GM23338 (cell line): ENCODE measurements around the gene SPART. TPM values are rescaled to one million over a fixed set of nuclear protein-coding genes. Genes with fewer than 3 reads are reported as not detected.
A peak's percentile ranks its signal among the peaks of the same experiment; 100 is the strongest.

Experiments
- ATAC-seq: fragments of 200-7000 bp; cut with Tn5 transposase; 3 replicates; pipeline ENCODE4 v1.9.1; 2020
- DNase-seq: peaks from one replicate; pipeline ENCODE4 v3.0.0-alpha.2; 2015; ENCODE audit warnings: low spot score
- H2AFZ ChIP-seq: fragments of 200-600 bp; sonication (generic); 2 replicates; pipeline ENCODE4 v1.8.0; 2016; ENCODE audit warnings: antibody characterized with exemption, mild to moderate bottlenecking, moderate library complexity
- H3F3A ChIP-seq: fragments of 200-600 bp; sonication (generic); replicated peaks from 2 replicates; pipeline ENCODE4 v1.8.0; 2017; ENCODE audit warnings: antibody characterized with exemption, mixed run types, low read depth
- H3K27ac ChIP-seq: fragments of 200-600 bp; sonication (generic); 2 replicates; pipeline ENCODE4 v1.6.1; 2016; ENCODE audit warnings: low read depth
- H3K27me3 ChIP-seq: fragments of 200-600 bp; sonication (generic); 2 replicates; pipeline ENCODE4 v1.8.0; 2016; ENCODE audit warnings: mild to moderate bottlenecking, mixed run types, moderate library complexity; ENCODE audit not compliant: insufficient read depth
- H3K36me3 ChIP-seq: fragments of 200-600 bp; sonication (generic); 2 replicates; pipeline ENCODE4 v1.8.0; 2016; ENCODE audit warnings: mild to moderate bottlenecking; ENCODE audit not compliant: insufficient read depth
- H3K4me1 ChIP-seq: fragments of 200-600 bp; sonication (generic); 2 replicates; pipeline ENCODE4 v1.8.0; 2016; ENCODE audit warnings: mild to moderate bottlenecking, moderate library complexity; ENCODE audit not compliant: insufficient read depth
- H3K4me2 ChIP-seq: fragments of 200-600 bp; sonication (generic); 2 replicates; pipeline ENCODE4 v1.7.1; 2017; ENCODE audit warnings: mixed run types
- H3K4me3 ChIP-seq: fragments of 200-600 bp; sonication (generic); 2 replicates; pipeline ENCODE4 v1.6.1; 2016; ENCODE audit warnings: mixed run types
- H3K79me2 ChIP-seq: fragments of 200-600 bp; sonication (generic); replicated peaks from 2 replicates; pipeline ENCODE4 v1.8.0; 2017; ENCODE audit warnings: mild to moderate bottlenecking; ENCODE audit not compliant: insufficient read depth
- H3K9me2 ChIP-seq: fragments of 200-600 bp; sonication (generic); 2 replicates; pipeline ENCODE4 v1.8.0; 2017; ENCODE audit not compliant: insufficient read depth
- H4K20me1 ChIP-seq: fragments of 200-600 bp; sonication (generic); replicated peaks from 2 replicates; pipeline ENCODE4 v1.8.0; 2017; ENCODE audit warnings: mild to moderate bottlenecking; ENCODE audit not compliant: insufficient read depth
- H3K27ac Mint-ChIP-seq: 2 replicates; pipeline ENCODE4 v1.8.0; 2020; ENCODE audit warnings: inconsistent platforms, mild to moderate bottlenecking, moderate library complexity, mixed read lengths
- H3K27me3 Mint-ChIP-seq: 3 replicates; pipeline ENCODE4 v1.8.0; 2022; ENCODE audit warnings: low read depth, mild to moderate bottlenecking, moderate library complexity, mixed read lengths, inconsistent platforms; ENCODE audit not compliant: insufficient read depth, poor library complexity
- H3K36me3 Mint-ChIP-seq: 3 replicates; pipeline ENCODE4 v1.8.0; 2021; ENCODE audit warnings: low read depth, mild to moderate bottlenecking, inconsistent platforms, moderate library complexity, mixed read lengths
- H3K4me1 Mint-ChIP-seq: 3 replicates; pipeline ENCODE4 v1.8.0; 2020; ENCODE audit warnings: mild to moderate bottlenecking, inconsistent platforms, mixed read lengths
- H3K4me3 Mint-ChIP-seq: 3 replicates; pipeline ENCODE4 v1.8.0; 2021; ENCODE audit warnings: moderate library complexity, mild to moderate bottlenecking, inconsistent platforms, mixed read lengths
- H3K9me3 Mint-ChIP-seq: 3 replicates; pipeline ENCODE4 v1.8.0; 2020; ENCODE audit warnings: moderate library complexity, mild to moderate bottlenecking, inconsistent platforms, mixed read lengths
- JUNB ChIP-seq: IDR thresholded peaks from one replicate; pipeline ENCODE4 v1.6.1; 2016; ENCODE audit warnings: antibody characterized with exemption; ENCODE audit not compliant: unreplicated experiment
- NANOG ChIP-seq: IDR thresholded peaks from 2 replicates; pipeline ENCODE4 v1.6.1; 2016; ENCODE audit warnings: antibody characterized with exemption, borderline replicate concordance
- POLR2AphosphoS5 ChIP-seq: IDR thresholded peaks from 2 replicates; pipeline ENCODE4 v1.6.1; 2016; ENCODE audit warnings: antibody characterized with exemption, low read depth
- ZNF114 ChIP-seq: fragments of 250-450 bp; sonication (Bioruptor Pico); IDR thresholded peaks from 2 replicates; pipeline ENCODE4 v1.5.0; 2020; ENCODE audit warnings: mild to moderate bottlenecking, moderate library complexity
- ZNF331 ChIP-seq: fragments of 250-450 bp; sonication (Bioruptor Pico); IDR thresholded peaks from 2 replicates; pipeline ENCODE4 v1.5.0; 2020; ENCODE audit warnings: low read depth, mild to moderate bottlenecking, moderate library complexity
- polyA plus RNA-seq: library from polyadenylated mRNA; unstranded; fragments of >200 nt; fragmentation: Nextera tagmentation; extraction: Ambion mirVana; gene quantifications from 2 replicates; pipeline ENCODE4 v1.2.1, GENCODE V29; 2016
- total RNA-seq: library from RNA; depleted of rRNA; stranded (reverse); fragments of >200 nt; shearing (Covaris generic); gene quantifications from 2 replicates; pipeline ENCODE4 v1.2.3, GENCODE V29; 2014
- TF ChIP-seq, protein P1 (sequence below): IDR thresholded peaks from one replicate; pipeline ENCODE4 v1.6.1; 2018; ENCODE audit warnings: antibody characterized with exemption; ENCODE audit not compliant: unreplicated experiment
- TF ChIP-seq, protein P2 (sequence below): IDR thresholded peaks from 2 replicates; pipeline ENCODE4 v1.6.1; 2016; ENCODE audit warnings: antibody characterized with exemption
- TF ChIP-seq, protein P3 (sequence below): fragments of 250-450 bp; sonication (Bioruptor Pico); IDR thresholded peaks from 2 replicates; pipeline ENCODE4 v1.5.0; 2020; ENCODE audit warnings: mild to moderate bottlenecking, moderate library complexity

Gene SPART
- total and polyA plus RNA-seq, 2 experiments from 2014 or later: 109 to 116 TPM

DNA sequence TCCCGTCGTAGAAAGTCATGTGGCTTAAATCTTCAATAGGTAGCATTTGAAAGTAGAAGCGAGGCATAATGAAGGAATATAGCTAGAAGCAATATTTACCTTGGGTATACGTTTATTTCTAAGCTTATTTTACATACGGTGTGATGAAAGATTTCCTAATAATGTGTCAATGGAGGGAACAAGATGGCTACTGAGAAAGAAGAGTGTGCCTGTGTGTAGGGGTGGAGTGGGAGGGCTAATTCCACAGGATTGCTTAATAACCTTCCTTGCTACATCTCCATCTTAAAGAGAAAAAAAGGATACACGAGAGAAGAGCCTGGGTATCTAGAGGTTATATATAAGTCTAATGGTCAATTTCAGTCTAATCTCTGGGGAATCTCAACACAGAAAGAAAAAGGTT, 2.0 kb downstream of the SPART start (continued):
- TF ChIP-seq, protein P1, sequence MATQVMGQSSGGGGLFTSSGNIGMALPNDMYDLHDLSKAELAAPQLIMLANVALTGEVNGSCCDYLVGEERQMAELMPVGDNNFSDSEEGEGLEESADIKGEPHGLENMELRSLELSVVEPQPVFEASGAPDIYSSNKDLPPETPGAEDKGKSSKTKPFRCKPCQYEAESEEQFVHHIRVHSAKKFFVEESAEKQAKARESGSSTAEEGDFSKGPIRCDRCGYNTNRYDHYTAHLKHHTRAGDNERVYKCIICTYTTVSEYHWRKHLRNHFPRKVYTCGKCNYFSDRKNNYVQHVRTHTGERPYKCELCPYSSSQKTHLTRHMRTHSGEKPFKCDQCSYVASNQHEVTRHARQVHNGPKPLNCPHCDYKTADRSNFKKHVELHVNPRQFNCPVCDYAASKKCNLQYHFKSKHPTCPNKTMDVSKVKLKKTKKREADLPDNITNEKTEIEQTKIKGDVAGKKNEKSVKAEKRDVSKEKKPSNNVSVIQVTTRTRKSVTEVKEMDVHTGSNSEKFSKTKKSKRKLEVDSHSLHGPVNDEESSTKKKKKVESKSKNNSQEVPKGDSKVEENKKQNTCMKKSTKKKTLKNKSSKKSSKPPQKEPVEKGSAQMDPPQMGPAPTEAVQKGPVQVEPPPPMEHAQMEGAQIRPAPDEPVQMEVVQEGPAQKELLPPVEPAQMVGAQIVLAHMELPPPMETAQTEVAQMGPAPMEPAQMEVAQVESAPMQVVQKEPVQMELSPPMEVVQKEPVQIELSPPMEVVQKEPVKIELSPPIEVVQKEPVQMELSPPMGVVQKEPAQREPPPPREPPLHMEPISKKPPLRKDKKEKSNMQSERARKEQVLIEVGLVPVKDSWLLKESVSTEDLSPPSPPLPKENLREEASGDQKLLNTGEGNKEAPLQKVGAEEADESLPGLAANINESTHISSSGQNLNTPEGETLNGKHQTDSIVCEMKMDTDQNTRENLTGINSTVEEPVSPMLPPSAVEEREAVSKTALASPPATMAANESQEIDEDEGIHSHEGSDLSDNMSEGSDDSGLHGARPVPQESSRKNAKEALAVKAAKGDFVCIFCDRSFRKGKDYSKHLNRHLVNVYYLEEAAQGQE: no peak
- TF ChIP-seq, protein P2, sequence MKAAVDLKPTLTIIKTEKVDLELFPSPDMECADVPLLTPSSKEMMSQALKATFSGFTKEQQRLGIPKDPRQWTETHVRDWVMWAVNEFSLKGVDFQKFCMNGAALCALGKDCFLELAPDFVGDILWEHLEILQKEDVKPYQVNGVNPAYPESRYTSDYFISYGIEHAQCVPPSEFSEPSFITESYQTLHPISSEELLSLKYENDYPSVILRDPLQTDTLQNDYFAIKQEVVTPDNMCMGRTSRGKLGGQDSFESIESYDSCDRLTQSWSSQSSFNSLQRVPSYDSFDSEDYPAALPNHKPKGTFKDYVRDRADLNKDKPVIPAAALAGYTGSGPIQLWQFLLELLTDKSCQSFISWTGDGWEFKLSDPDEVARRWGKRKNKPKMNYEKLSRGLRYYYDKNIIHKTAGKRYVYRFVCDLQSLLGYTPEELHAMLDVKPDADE: no peak
- TF ChIP-seq JUNB (no peak), ZNF331 (CRISPR knock-in tag) (no peak)

DNA sequence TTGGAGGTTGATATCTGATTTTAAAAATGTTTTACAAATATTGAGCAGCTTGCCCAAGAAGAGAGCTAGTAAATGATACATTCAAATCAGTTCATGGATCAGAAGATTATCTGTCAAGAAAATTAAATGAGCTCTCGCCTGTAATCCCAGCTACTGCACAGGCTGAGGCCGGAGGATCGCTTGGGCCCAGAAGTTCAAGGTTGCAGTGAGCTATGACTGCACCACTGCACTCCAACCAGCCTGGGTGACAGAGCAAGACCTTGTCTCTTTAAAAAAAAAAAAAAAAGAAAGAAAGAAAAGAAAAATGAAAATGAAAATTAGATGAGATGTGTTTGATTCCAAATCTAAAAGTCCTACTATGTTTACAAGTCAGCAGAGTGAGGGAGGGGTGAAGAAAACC, 2.4 kb downstream of the SPART start:
- Mint-ChIP-seq H3K27me3 (peaks cover 19% of the 10 kb centered on the region), H3K27ac (0 out of 2 replicates have a peak overlapping the region, but pooled peaks have one; percentile 10), H3K4me3 (peak overlapping the region; percentile 92; the same call in 2 of the 3 replicates), H3K4me1 (peaks cover 24% of the 10 kb centered on the region), H3K36me3 (no peaks in the 10 kb centered on the region), H3K9me3 (no peaks in the 10 kb centered on the region)
- Histone ChIP-seq H3K4me1 (peaks cover 41% of the 10 kb centered on the region), H3K9me2 (no peaks in the 10 kb centered on the region), H3K4me2 (peak overlapping the region; percentile 81), H3K27me3 (no peaks in the 10 kb centered on the region), H3K79me2 (peaks cover 67% of the 10 kb centered on the region), H4K20me1 (no peaks in the 10 kb centered on the region), H3K27ac (no peak overlapping the region), H2AFZ (no peak overlapping the region), H3K4me3 (peak overlapping the region; percentile 58; the same call in 1 of the 2 replicates), H3F3A (no peaks in the 10 kb centered on the region), H3K36me3 (no peaks in the 10 kb centered on the region)
- ATAC-seq: no peak
- DNase-seq: no peak
- TF ChIP-seq, protein P1: no peak
- TF ChIP-seq ZNF331 (CRISPR knock-in tag) (no peak), ZNF114 (CRISPR knock-in tag) (no peak), NANOG (no peak), POLR2AphosphoS5 (no peak)
- TF ChIP-seq, protein P3, sequence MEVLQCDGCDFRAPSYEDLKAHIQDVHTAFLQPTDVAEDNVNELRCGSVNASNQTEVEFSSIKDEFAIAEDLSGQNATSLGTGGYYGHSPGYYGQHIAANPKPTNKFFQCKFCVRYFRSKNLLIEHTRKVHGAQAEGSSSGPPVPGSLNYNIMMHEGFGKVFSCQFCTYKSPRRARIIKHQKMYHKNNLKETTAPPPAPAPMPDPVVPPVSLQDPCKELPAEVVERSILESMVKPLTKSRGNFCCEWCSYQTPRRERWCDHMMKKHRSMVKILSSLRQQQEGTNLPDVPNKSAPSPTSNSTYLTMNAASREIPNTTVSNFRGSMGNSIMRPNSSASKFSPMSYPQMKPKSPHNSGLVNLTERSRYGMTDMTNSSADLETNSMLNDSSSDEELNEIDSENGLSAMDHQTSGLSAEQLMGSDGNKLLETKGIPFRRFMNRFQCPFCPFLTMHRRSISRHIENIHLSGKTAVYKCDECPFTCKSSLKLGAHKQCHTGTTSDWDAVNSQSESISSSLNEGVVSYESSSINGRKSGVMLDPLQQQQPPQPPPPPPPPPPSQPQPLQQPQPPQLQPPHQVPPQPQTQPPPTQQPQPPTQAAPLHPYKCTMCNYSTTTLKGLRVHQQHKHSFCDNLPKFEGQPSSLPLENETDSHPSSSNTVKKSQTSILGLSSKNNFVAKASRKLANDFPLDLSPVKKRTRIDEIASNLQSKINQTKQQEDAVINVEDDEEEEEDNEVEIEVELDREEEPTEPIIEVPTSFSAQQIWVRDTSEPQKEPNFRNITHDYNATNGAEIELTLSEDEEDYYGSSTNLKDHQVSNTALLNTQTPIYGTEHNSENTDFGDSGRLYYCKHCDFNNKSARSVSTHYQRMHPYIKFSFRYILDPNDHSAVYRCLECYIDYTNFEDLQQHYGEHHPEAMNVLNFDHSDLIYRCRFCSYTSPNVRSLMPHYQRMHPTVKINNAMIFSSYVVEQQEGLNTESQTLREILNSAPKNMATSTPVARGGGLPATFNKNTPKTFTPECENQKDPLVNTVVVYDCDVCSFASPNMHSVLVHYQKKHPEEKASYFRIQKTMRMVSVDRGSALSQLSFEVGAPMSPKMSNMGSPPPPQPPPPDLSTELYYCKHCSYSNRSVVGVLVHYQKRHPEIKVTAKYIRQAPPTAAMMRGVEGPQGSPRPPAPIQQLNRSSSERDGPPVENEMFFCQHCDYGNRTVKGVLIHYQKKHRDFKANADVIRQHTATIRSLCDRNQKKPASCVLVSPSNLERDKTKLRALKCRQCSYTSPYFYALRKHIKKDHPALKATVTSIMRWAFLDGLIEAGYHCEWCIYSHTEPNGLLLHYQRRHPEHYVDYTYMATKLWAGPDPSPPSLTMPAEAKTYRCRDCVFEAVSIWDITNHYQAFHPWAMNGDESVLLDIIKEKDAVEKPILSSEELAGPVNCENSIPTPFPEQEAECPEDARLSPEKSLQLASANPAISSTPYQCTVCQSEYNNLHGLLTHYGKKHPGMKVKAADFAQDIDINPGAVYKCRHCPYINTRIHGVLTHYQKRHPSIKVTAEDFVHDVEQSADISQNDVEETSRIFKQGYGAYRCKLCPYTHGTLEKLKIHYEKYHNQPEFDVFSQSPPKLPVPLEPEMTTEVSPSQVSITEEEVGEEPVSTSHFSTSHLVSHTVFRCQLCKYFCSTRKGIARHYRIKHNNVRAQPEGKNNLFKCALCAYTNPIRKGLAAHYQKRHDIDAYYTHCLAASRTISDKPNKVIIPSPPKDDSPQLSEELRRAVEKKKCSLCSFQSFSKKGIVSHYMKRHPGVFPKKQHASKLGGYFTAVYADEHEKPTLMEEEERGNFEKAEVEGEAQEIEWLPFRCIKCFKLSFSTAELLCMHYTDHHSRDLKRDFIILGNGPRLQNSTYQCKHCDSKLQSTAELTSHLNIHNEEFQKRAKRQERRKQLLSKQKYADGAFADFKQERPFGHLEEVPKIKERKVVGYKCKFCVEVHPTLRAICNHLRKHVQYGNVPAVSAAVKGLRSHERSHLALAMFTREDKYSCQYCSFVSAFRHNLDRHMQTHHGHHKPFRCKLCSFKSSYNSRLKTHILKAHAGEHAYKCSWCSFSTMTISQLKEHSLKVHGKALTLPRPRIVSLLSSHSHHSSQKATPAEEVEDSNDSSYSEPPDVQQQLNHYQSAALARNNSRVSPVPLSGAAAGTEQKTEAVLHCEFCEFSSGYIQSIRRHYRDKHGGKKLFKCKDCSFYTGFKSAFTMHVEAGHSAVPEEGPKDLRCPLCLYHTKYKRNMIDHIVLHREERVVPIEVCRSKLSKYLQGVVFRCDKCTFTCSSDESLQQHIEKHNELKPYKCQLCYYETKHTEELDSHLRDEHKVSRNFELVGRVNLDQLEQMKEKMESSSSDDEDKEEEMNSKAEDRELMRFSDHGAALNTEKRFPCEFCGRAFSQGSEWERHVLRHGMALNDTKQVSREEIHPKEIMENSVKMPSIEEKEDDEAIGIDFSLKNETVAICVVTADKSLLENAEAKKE (CRISPR knock-in tag): no peak
